ENCODE measurements around the gene ZGPAT.
"Not testable (repeated sequence)": the region's sequence is repeated elsewhere in the genome, so short reads cannot be mapped to it uniquely, and the experiment has no call there.

The ZGPAT gene

GRCh38 chr20:63703471-63703975 lies 4.3 kb upstream of the ZGPAT start:
- no peak for DNase-seq (ENCODE audit: low read depth)

- no peak for DNase-seq (ENCODE audit: low read depth)
Measured at GRCh38 chr20:63703976-63704748, 3.7 kb upstream of the ZGPAT start.

- DNase-seq (ENCODE audit: low read depth): no peak
Measured at GRCh38 chr20:63704749-63705117, 3.1 kb upstream of the ZGPAT start.

GRCh38 chr20:63705232-63706026 lies 2.4 kb upstream of the ZGPAT start:
- DNase-seq (ENCODE audit: low read depth): no peak

- no peak for DNase-seq (ENCODE audit: low read depth)
Measured at GRCh38 chr20:63706027-63706695, 1.7 kb upstream of the ZGPAT start.

GRCh38 chr20:63706852-63707557 lies 834 bp upstream of the ZGPAT start:
- DNase-seq (ENCODE audit: low read depth): peak; percentile 16

GRCh38 chr20:63708301-63709148 lies 686 bp downstream of the ZGPAT start:
- no peak for DNase-seq (ENCODE audit: low read depth)

- no peak for DNase-seq (ENCODE audit: low read depth)
Measured at GRCh38 chr20:63709149-63709527, 1.3 kb downstream of the ZGPAT start.

GRCh38 chr20:63711085-63711645 lies 3.3 kb downstream of the ZGPAT start:
- no peak for DNase-seq (ENCODE audit: low read depth)

- no peak for DNase-seq (ENCODE audit: low read depth)
Measured at GRCh38 chr20:63712191-63712590, 4.4 kb downstream of the ZGPAT start.

- DNase-seq (ENCODE audit: low read depth): no peak
Measured at GRCh38 chr20:63714858-63715257, 7.0 kb downstream of the ZGPAT start.

- no peak for DNase-seq (ENCODE audit: low read depth)
Measured at GRCh38 chr20:63718996-63719395, 11.2 kb downstream of the ZGPAT start.

GRCh38 chr20:63722967-63723622 lies 15.3 kb downstream of the ZGPAT start:
- DNase-seq (ENCODE audit: low read depth): not testable (repeated sequence)

GRCh38 chr20:63730189-63730733 lies 22.4 kb downstream of the ZGPAT start:
- not testable (repeated sequence) for DNase-seq (ENCODE audit: low read depth)

GRCh38 chr20:63731410-63731809 lies 23.6 kb downstream of the ZGPAT start:
- no peak for DNase-seq (ENCODE audit: low read depth)

GRCh38 chr20:63732118-63733095 lies 24.6 kb downstream of the ZGPAT start:
- DNase-seq (ENCODE audit: low read depth): no peak

GRCh38 chr20:63733117-63733516 lies 25.3 kb downstream of the ZGPAT start:
- no peak for DNase-seq (ENCODE audit: low read depth)

- DNase-seq (ENCODE audit: low read depth): no peak
Measured at GRCh38 chr20:63733579-63734081, 25.8 kb downstream of the ZGPAT start.
